HEK293 (cell line): Measurements from ENCODE around the gene ABR.

ENCODE experiments used
- CTCF ChIA-PET: fragments of 350-600 bp; formaldehyde crosslinking; extraction: SDS; loops from one replicate; lab custom pipeline; 2021; ENCODE audit warnings: antibody characterized with exemption; lab: Yijun Ruan, JAX
- POLR2A ChIA-PET: fragments of 300-600 bp; formaldehyde crosslinking; extraction: SDS; loops from one replicate; lab custom pipeline; 2020; ENCODE audit warnings: antibody characterized with exemption, inconsistent platforms; lab: Yijun Ruan, JAX
- H3K27ac ChIP-seq: fragments of 200-500 bp; sonication (Bioruptor generic); 2 replicates; pipeline ENCODE4 v1.5.1; 2014; ENCODE audit warnings: low read depth, low read length, control low read depth, inconsistent platforms; ENCODE audit errors: extremely low read depth
- H3K36me3 ChIP-seq, 2 experiments: fragments of 200-500 bp in 1 of 2; sonication (Bioruptor generic) in 1 of 2; 1 replicate in 1 of 2; 2 replicates in 1 of 2; pipeline ENCODE4 v1.5.1; 2014 to 2017; ENCODE audit warnings: inconsistent platforms in 2 of 2, low read length in 2 of 2; ENCODE audit not compliant: control insufficient read depth in 2 of 2, insufficient read depth in 1 of 2
- H3K4me1 ChIP-seq: fragments of 200-500 bp; sonication (Bioruptor generic); 2 replicates; pipeline ENCODE4 v1.5.1; 2014; ENCODE audit warnings: mild to moderate bottlenecking, low read length, inconsistent platforms; ENCODE audit not compliant: control insufficient read depth, insufficient read depth
- H3K4me3 ChIP-seq: 2 replicates; pipeline ENCODE4 v1.5.1; 2011; ENCODE audit warnings: low read depth, mild to moderate bottlenecking, control low read depth, low read length, moderate library complexity
- H3K9me3 ChIP-seq: fragments of 200-500 bp; sonication (Bioruptor generic); 2 replicates; pipeline ENCODE4 v1.5.1; 2014; ENCODE audit warnings: low read depth, low read length, inconsistent platforms; ENCODE audit not compliant: control insufficient read depth, insufficient read depth
- GLIS1 ChIP-seq: fragments of 450-650 bp; formaldehyde crosslinking; IDR thresholded peaks from 2 replicates; pipeline ENCODE4 v1.5.1; 2016; ENCODE audit warnings: missing biosample characterization, missing genetic modification characterization
- MYNN ChIP-seq: fragments of 450-650 bp; formaldehyde crosslinking; IDR thresholded peaks from 2 replicates; pipeline ENCODE4 v1.5.1; 2016; ENCODE audit warnings: missing biosample characterization, missing genetic modification characterization, borderline replicate concordance
- MZF1 ChIP-seq: fragments of 450-650 bp; formaldehyde crosslinking; IDR thresholded peaks from 2 replicates; pipeline ENCODE4 v1.5.1; 2017; ENCODE audit warnings: missing biosample characterization, missing genetic modification characterization, borderline replicate concordance
- OSR2 ChIP-seq: fragments of 450-650 bp; formaldehyde crosslinking; IDR thresholded peaks from 2 replicates; pipeline ENCODE4 v1.5.1; 2016; ENCODE audit warnings: missing biosample characterization, missing genetic modification characterization
- YY1 ChIP-seq: fragments of 450-650 bp; formaldehyde crosslinking; IDR thresholded peaks from 2 replicates; pipeline ENCODE4 v1.5.1; 2018; ENCODE audit warnings: missing biosample characterization, missing genetic modification characterization
- ZBTB17 ChIP-seq: fragments of 450-650 bp; formaldehyde crosslinking; IDR thresholded peaks from 2 replicates; pipeline ENCODE4 v1.5.1; 2016; ENCODE audit warnings: missing biosample characterization, missing genetic modification characterization
- ZBTB20 ChIP-seq: fragments of 450-650 bp; formaldehyde crosslinking; IDR thresholded peaks from 2 replicates; pipeline ENCODE4 v1.5.1; 2016; ENCODE audit warnings: missing biosample characterization, missing genetic modification characterization
- ZNF155 ChIP-seq: fragments of 450-650 bp; formaldehyde crosslinking; IDR thresholded peaks from 2 replicates; pipeline ENCODE4 v1.5.1; 2016; ENCODE audit warnings: missing biosample characterization, missing genetic modification characterization
- ZNF174 ChIP-seq: fragments of 450-650 bp; formaldehyde crosslinking; IDR thresholded peaks from 2 replicates; pipeline ENCODE4 v1.5.0; 2017; ENCODE audit warnings: missing biosample characterization, mild to moderate bottlenecking, missing genetic modification characterization
- ZNF341 ChIP-seq: fragments of 450-650 bp; formaldehyde crosslinking; IDR thresholded peaks from 2 replicates; pipeline ENCODE4; 2016; ENCODE audit warnings: low read depth, missing biosample characterization, missing genetic modification characterization
- ZNF416 ChIP-seq: fragments of 450-650 bp; formaldehyde crosslinking; IDR thresholded peaks from 2 replicates; pipeline ENCODE4 v1.5.1; 2016; ENCODE audit warnings: missing biosample characterization, missing genetic modification characterization
- ZNF423 ChIP-seq: fragments of 450-650 bp; formaldehyde crosslinking; IDR thresholded peaks from 2 replicates; pipeline ENCODE4 v1.5.1; 2016; ENCODE audit warnings: missing biosample characterization, missing genetic modification characterization
- ZNF473 ChIP-seq: fragments of 450-650 bp; formaldehyde crosslinking; IDR thresholded peaks from 2 replicates; pipeline ENCODE4 v1.5.1; 2017; ENCODE audit warnings: missing biosample characterization, missing genetic modification characterization
- ZNF558 ChIP-seq: fragments of 450-650 bp; formaldehyde crosslinking; IDR thresholded peaks from 2 replicates; pipeline ENCODE4 v1.5.1; 2016; ENCODE audit warnings: missing biosample characterization, missing genetic modification characterization
- ZNF571 ChIP-seq: fragments of 450-650 bp; formaldehyde crosslinking; IDR thresholded peaks from 2 replicates; pipeline ENCODE4 v1.5.0; 2017; ENCODE audit warnings: missing biosample characterization, missing genetic modification characterization
- ZNF596 ChIP-seq: fragments of 450-650 bp; IDR thresholded peaks from 2 replicates; pipeline ENCODE4 v1.5.0; 2018; ENCODE audit warnings: missing biosample characterization, mild to moderate bottlenecking, missing genetic modification characterization, moderate library complexity
- ZNF600 ChIP-seq: fragments of 450-650 bp; formaldehyde crosslinking; IDR thresholded peaks from 2 replicates; pipeline ENCODE4 v1.5.1; 2016; ENCODE audit warnings: missing biosample characterization, missing genetic modification characterization
- ZNF76 ChIP-seq: fragments of 450-650 bp; formaldehyde crosslinking; IDR thresholded peaks from 2 replicates; pipeline ENCODE4; 2016; ENCODE audit warnings: low read depth, missing biosample characterization, missing genetic modification characterization, borderline replicate concordance
- ZNF791 ChIP-seq: fragments of 450-650 bp; formaldehyde crosslinking; IDR thresholded peaks from 2 replicates; pipeline ENCODE4 v1.5.1; 2016; ENCODE audit warnings: missing biosample characterization, missing genetic modification characterization
- TF ChIP-seq, protein P1 (sequence below): fragments of 450-650 bp; formaldehyde crosslinking; IDR thresholded peaks from 2 replicates; pipeline ENCODE4 v1.5.1; 2016; ENCODE audit warnings: missing biosample characterization, missing genetic modification characterization
- TF ChIP-seq, protein P2 (sequence below): fragments of 450-650 bp; formaldehyde crosslinking; conservative IDR thresholded peaks from 2 replicates; pipeline ENCODE4 v1.5.1; 2016; ENCODE audit warnings: low read depth, missing biosample characterization, missing genetic modification characterization
- TF ChIP-seq, protein P3 (sequence below): fragments of 450-650 bp; IDR thresholded peaks from 2 replicates; pipeline ENCODE4 v1.5.1; 2018; ENCODE audit warnings: missing biosample characterization, mild to moderate bottlenecking, missing genetic modification characterization
- TF ChIP-seq, protein P4 (sequence below): fragments of 450-650 bp; formaldehyde crosslinking; IDR thresholded peaks from 2 replicates; pipeline ENCODE4 v1.5.1; 2016; ENCODE audit warnings: missing biosample characterization, missing genetic modification characterization
- TF ChIP-seq, protein P5 (sequence below): fragments of 450-650 bp; formaldehyde crosslinking; IDR thresholded peaks from 2 replicates; pipeline ENCODE4 v1.5.1; 2017; ENCODE audit warnings: missing biosample characterization, missing genetic modification characterization

The ABR gene

DNA sequence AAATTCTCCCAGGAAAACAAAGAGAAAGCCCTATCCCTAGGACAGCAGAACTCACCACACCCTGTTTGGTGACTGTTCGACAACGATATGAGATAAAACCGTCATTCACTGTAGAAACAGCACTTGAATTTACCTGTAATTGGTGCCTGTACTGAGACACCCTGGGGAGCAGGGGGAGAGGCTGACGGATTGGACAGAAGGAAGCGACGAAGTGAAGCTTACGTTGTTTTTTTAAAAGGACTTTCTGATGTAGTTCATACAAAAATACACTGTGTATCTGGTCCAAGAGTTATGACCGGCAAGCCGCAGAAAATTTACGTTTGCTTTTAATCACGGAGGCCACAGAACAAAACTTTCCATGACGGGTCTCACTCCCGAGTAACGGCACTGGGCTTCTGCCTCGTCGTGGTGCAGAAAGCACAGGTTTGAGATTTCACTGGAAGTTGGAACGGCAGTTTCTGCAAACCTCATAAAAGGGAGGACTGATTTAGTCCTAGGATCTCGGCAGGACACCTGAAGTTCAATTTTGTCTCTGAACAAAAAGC is 209.9 kb downstream of the ABR start (continued):
- TF ChIP-seq ZNF416 (tag by site-specific recombination): no peak
- no peak for TF ChIP-seq ZNF596 (tag by site-specific recombination)
- TF ChIP-seq, protein P1, sequence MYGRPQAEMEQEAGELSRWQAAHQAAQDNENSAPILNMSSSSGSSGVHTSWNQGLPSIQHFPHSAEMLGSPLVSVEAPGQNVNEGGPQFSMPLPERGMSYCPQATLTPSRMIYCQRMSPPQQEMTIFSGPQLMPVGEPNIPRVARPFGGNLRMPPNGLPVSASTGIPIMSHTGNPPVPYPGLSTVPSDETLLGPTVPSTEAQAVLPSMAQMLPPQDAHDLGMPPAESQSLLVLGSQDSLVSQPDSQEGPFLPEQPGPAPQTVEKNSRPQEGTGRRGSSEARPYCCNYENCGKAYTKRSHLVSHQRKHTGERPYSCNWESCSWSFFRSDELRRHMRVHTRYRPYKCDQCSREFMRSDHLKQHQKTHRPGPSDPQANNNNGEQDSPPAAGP: no peak
- no peak for TF ChIP-seq ZNF791 (tag by site-specific recombination)
- peak; percentile 78 for TF ChIP-seq ZNF600 (tag by site-specific recombination)
- TF ChIP-seq ZNF341 (tag by site-specific recombination): peak; percentile 56; the same call in 1 of the 2 replicates

DNA sequence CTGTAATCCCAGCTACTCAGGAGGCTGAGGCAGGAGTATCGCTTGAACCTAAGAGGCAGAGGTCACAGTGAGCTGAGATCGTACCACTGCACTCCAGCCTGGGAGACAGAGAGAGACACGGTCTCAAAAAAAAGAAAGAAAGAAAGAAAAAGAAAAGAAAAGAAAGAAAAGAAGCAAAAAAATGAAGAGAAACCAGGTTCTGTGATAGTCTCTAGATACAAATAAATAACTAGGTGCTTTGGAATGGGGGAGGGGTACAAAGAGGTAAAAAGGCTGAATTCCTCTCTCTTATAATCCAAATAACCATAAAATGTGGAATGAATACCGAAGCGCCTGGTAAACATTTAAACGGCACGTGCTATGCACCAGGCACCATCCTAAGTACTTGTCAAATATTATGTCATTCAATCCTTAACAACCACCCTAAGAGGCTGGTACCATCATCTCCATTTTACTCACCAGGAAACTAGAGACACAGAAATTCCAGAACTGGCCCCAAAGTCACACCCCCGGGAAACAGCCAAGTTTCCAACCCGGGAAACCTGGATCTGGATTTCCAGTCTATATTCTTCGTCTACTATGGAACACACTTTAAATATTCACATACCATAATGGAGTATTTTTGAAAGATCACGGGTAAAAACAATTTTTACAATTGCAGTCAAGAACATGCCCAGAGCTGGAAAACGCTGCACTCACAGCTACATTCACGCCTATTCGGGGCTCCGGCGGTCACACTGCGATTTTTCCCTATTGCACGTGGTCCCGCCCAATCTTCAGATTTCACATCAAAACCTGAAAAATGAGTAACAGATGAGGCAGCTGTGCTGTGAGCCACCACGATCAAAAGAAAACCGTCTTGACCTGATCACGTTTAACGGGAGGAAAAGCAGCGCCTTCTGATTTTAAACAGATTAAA is 210.7 kb downstream of the ABR start:
- H3K27ac ChIP-seq: peak overlapping the region; percentile 18; the same call in 1 of the 2 replicates
- H3K36me3 ChIP-seq: no peaks in the 10 kb centered on the region; a peak in 1 of 3 replicates
- CTCF ChIA-PET: interaction anchor here (0.9 to 1.6 kb wide), 2 partner anchors 10 to 12 kb away, joined by 3 to 6 read pairs; partner anchors contain the start of gene NXN
- H3K9me3 ChIP-seq: no peaks in the 10 kb centered on the region
- H3K4me3 ChIP-seq: no peak overlapping the region
- H3K4me1 ChIP-seq: peaks cover 36% of the 10 kb centered on the region
- POLR2A ChIA-PET: interaction anchor here (1.2 to 1.6 kb wide), 2 partner anchors 10 to 12 kb away, joined by 3 to 4 read pairs; partner anchors contain the start of gene NXN
- TF ChIP-seq ZNF558 (tag by site-specific recombination) (0 out of 2 replicates have a peak, but pooled peaks have one; percentile 35), ZNF791 (tag by site-specific recombination) (no peak), MZF1 (tag by site-specific recombination) (no peak), ZBTB17 (tag by site-specific recombination) (peak; percentile 62; the same call in 1 of the 2 replicates), ZNF174 (tag by site-specific recombination) (no peak), ZNF155 (tag by site-specific recombination) (no peak), YY1 (no peak), ZNF473 (tag by site-specific recombination) (no peak), ZNF571 (tag by site-specific recombination) (no peak), ZNF423 (tag by site-specific recombination) (no peak), OSR2 (peak; percentile 57; the same call in 1 of the 2 replicates), ZBTB20 (tag by site-specific recombination) (peak; percentile 98), ZNF76 (tag by site-specific recombination) (peak; percentile 36; the same call in 1 of the 2 replicates), GLIS1 (tag by site-specific recombination) (no peak), MYNN (tag by site-specific recombination) (no peak)
- TF ChIP-seq, protein P2, sequence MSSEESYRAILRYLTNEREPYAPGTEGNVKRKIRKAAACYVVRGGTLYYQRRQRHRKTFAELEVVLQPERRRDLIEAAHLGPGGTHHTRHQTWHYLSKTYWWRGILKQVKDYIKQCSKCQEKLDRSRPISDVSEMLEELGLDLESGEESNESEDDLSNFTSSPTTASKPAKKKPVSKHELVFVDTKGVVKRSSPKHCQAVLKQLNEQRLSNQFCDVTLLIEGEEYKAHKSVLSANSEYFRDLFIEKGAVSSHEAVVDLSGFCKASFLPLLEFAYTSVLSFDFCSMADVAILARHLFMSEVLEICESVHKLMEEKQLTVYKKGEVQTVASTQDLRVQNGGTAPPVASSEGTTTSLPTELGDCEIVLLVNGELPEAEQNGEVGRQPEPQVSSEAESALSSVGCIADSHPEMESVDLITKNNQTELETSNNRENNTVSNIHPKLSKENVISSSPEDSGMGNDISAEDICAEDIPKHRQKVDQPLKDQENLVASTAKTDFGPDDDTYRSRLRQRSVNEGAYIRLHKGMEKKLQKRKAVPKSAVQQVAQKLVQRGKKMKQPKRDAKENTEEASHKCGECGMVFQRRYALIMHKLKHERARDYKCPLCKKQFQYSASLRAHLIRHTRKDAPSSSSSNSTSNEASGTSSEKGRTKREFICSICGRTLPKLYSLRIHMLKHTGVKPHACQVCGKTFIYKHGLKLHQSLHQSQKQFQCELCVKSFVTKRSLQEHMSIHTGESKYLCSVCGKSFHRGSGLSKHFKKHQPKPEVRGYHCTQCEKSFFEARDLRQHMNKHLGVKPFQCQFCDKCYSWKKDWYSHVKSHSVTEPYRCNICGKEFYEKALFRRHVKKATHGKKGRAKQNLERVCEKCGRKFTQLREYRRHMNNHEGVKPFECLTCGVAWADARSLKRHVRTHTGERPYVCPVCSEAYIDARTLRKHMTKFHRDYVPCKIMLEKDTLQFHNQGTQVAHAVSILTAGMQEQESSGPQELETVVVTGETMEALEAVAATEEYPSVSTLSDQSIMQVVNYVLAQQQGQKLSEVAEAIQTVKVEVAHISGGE (tag by site-specific recombination): 0 out of 2 replicates have a peak, but pooled peaks have one; percentile 4
- TF ChIP-seq, protein P3, sequence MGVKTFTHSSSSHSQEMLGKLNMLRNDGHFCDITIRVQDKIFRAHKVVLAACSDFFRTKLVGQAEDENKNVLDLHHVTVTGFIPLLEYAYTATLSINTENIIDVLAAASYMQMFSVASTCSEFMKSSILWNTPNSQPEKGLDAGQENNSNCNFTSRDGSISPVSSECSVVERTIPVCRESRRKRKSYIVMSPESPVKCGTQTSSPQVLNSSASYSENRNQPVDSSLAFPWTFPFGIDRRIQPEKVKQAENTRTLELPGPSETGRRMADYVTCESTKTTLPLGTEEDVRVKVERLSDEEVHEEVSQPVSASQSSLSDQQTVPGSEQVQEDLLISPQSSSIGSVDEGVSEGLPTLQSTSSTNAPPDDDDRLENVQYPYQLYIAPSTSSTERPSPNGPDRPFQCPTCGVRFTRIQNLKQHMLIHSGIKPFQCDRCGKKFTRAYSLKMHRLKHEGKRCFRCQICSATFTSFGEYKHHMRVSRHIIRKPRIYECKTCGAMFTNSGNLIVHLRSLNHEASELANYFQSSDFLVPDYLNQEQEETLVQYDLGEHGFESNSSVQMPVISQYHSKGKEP: 0 out of 2 replicates have a peak, but pooled peaks have one; percentile 18
- TF ChIP-seq, protein P4, sequence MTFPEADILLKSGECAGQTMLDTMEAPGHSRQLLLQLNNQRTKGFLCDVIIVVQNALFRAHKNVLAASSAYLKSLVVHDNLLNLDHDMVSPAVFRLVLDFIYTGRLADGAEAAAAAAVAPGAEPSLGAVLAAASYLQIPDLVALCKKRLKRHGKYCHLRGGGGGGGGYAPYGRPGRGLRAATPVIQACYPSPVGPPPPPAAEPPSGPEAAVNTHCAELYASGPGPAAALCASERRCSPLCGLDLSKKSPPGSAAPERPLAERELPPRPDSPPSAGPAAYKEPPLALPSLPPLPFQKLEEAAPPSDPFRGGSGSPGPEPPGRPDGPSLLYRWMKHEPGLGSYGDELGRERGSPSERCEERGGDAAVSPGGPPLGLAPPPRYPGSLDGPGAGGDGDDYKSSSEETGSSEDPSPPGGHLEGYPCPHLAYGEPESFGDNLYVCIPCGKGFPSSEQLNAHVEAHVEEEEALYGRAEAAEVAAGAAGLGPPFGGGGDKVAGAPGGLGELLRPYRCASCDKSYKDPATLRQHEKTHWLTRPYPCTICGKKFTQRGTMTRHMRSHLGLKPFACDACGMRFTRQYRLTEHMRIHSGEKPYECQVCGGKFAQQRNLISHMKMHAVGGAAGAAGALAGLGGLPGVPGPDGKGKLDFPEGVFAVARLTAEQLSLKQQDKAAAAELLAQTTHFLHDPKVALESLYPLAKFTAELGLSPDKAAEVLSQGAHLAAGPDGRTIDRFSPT: 0 out of 2 replicates have a peak, but pooled peaks have one; percentile 19
- TF ChIP-seq, protein P5, sequence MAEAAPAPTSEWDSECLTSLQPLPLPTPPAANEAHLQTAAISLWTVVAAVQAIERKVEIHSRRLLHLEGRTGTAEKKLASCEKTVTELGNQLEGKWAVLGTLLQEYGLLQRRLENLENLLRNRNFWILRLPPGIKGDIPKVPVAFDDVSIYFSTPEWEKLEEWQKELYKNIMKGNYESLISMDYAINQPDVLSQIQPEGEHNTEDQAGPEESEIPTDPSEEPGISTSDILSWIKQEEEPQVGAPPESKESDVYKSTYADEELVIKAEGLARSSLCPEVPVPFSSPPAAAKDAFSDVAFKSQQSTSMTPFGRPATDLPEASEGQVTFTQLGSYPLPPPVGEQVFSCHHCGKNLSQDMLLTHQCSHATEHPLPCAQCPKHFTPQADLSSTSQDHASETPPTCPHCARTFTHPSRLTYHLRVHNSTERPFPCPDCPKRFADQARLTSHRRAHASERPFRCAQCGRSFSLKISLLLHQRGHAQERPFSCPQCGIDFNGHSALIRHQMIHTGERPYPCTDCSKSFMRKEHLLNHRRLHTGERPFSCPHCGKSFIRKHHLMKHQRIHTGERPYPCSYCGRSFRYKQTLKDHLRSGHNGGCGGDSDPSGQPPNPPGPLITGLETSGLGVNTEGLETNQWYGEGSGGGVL (tag by site-specific recombination): no peak
